H1 (cell line): ENCODE data around the gene BCAS2. TPM values are rescaled to one million over a fixed set of nuclear protein-coding genes. Genes with fewer than 3 reads are reported as not detected.

ENCODE experiments used
- CTCF ChIA-PET: fragments of 300-600 bp; sonication (Branson Sonifier 250); formaldehyde crosslinking; loops from one replicate; lab custom pipeline; 2021; ENCODE audit not compliant: partially characterized antibody; lab: Charles Lee
- POLR2A ChIA-PET: fragments of 300-600 bp; sonication (Branson Sonifier 250); formaldehyde crosslinking; loops from one replicate; lab custom pipeline; 2021; ENCODE audit warnings: inconsistent platforms; ENCODE audit not compliant: partially characterized antibody; lab: Charles Lee
- DNase-seq, 2 experiments: peaks; one replicate each; pipeline versions ENCODE4 v3.0.0 to v3.0.0-alpha.2; 2010 to 2022; ENCODE audit warnings: low spot score in 2 of 2, low read depth in 1 of 2, mixed read lengths in 1 of 2
- FAIRE-seq: peaks from 2 replicates; lab custom pipeline; 2011; peaks lifted over from hg19 to GRCh38; lab: Jason Lieb, UNC
- H2AFZ ChIP-seq: 2 replicates; pipeline ENCODE4 v1.8.1; 2012; ENCODE audit warnings: low read length, inconsistent platforms
- H2AK5ac ChIP-seq: 2 replicates; pipeline ENCODE4 v1.6.1; 2013; ENCODE audit warnings: low read depth, low read length
- H2BK120ac ChIP-seq: replicated peaks from 2 replicates; pipeline ENCODE3; 2013; ENCODE audit warnings: low read depth, low read length, inconsistent platforms
- H2BK12ac ChIP-seq: 2 replicates; pipeline ENCODE4 v1.6.1; 2013; ENCODE audit warnings: low read depth, low read length
- H2BK15ac ChIP-seq: 2 replicates; pipeline ENCODE4 v1.6.1; 2013; ENCODE audit warnings: low read length
- H2BK20ac ChIP-seq: 2 replicates; pipeline ENCODE4 v1.6.1; 2013; ENCODE audit warnings: low read length
- H2BK5ac ChIP-seq: 2 replicates; pipeline ENCODE4 v1.6.1; 2013; ENCODE audit warnings: low read depth, low read length
- H3K14ac ChIP-seq: 2 replicates; pipeline ENCODE4 v1.6.1; 2013; ENCODE audit warnings: inconsistent platforms; ENCODE audit not compliant: insufficient read length
- H3K18ac ChIP-seq: 2 replicates; pipeline ENCODE4 v1.6.1; 2013; ENCODE audit warnings: low read length; ENCODE audit errors: extremely low read depth
- H3K23ac ChIP-seq: 2 replicates; pipeline ENCODE4 v1.6.1; 2013; ENCODE audit warnings: inconsistent platforms; ENCODE audit not compliant: insufficient read length
- H3K23me2 ChIP-seq: 2 replicates; pipeline ENCODE4 v1.6.1; 2013; ENCODE audit warnings: low read depth, low read length
- H3K27ac ChIP-seq: 2 replicates; pipeline ENCODE4 v1.6.1; 2011; ENCODE audit warnings: low read depth, low read length, inconsistent platforms
- H3K27me3 ChIP-seq, 4 experiments: replicated peaks in 1 of 4; 1 replicate in 1 of 4; 2 replicates in 3 of 4; pipeline versions ENCODE4 v1.6.1 to v1.8.1; 2011 to 2013; ENCODE audit warnings: low read length in 3 of 4, mild to moderate bottlenecking in 3 of 4, inconsistent platforms in 2 of 4, mixed read lengths in 2 of 4, moderate library complexity in 1 of 4; ENCODE audit not compliant: control insufficient read depth in 3 of 4, insufficient read depth in 3 of 4; ENCODE audit errors: extremely low read depth in 1 of 4
- H3K36me3 ChIP-seq, 4 experiments: 2 replicates each; pipeline versions ENCODE4 v1.6.1 to v1.8.1; 2011 to 2013; ENCODE audit warnings: mild to moderate bottlenecking in 4 of 4, low read length in 3 of 4, moderate library complexity in 2 of 4, control low read depth in 1 of 4, inconsistent platforms in 1 of 4; ENCODE audit not compliant: insufficient read depth in 4 of 4, control insufficient read depth in 2 of 4
- H3K4ac ChIP-seq: replicated peaks from 2 replicates; pipeline ENCODE3; 2013; ENCODE audit warnings: low read length, low read depth, mixed read lengths, inconsistent platforms; ENCODE audit not compliant: insufficient read length
- H3K4me1 ChIP-seq, 4 experiments: replicated peaks in 1 of 4; 1 replicate in 1 of 4; 2 replicates in 3 of 4; pipeline versions ENCODE4 v1.6.1 to v1.8.1; 2011 to 2013; ENCODE audit warnings: low read length in 3 of 4, inconsistent platforms in 2 of 4, mixed read lengths in 1 of 4; ENCODE audit not compliant: insufficient read depth in 4 of 4, control insufficient read depth in 3 of 4
- H3K4me2 ChIP-seq, 2 experiments: 2 replicates each; pipeline versions ENCODE4 v1.6.1 to v1.8.1; 2011 to 2013; ENCODE audit warnings: low read depth in 2 of 2, low read length in 2 of 2, control low read depth in 1 of 2, inconsistent platforms in 1 of 2, mild to moderate bottlenecking in 1 of 2; ENCODE audit not compliant: insufficient read depth in 1 of 2
- H3K4me3 ChIP-seq, 4 experiments: fragments of 200-600, 300-600 bp in 1 of 4; sonication (generic), shearing (Covaris generic), sonication (Bioruptor Twin) in 1 of 4; 2 replicates each; pipeline versions ENCODE4 v1.5.1 to v1.8.1; 2011 to 2016; ENCODE audit warnings: low read length in 4 of 4, low read depth in 3 of 4, control low read depth in 2 of 4, inconsistent platforms in 2 of 4, mild to moderate bottlenecking in 2 of 4, mixed read lengths in 1 of 4, moderate library complexity in 1 of 4; ENCODE audit not compliant: insufficient read depth in 2 of 4; ENCODE audit errors: extremely low read depth in 1 of 4
- H3K56ac ChIP-seq: replicated peaks from 2 replicates; pipeline ENCODE3; 2013; ENCODE audit warnings: low read depth, mild to moderate bottlenecking, mixed read lengths, low read length, inconsistent platforms; ENCODE audit not compliant: insufficient read length
- H3K79me1 ChIP-seq: 2 replicates; pipeline ENCODE4 v1.6.1; 2013; ENCODE audit warnings: low read depth, low read length, control low read depth
- H3K79me2 ChIP-seq, 2 experiments: 2 replicates each; pipeline versions ENCODE4 v1.6.1 to v1.8.1; 2012 to 2013; ENCODE audit warnings: low read length in 2 of 2, mild to moderate bottlenecking in 2 of 2, inconsistent platforms in 1 of 2; ENCODE audit not compliant: insufficient read depth in 2 of 2, control insufficient read depth in 1 of 2
- H3K9ac ChIP-seq, 4 experiments: replicated peaks in 1 of 4; 1 replicate in 1 of 4; 2 replicates in 3 of 4; pipeline versions ENCODE4 v1.6.1 to v1.8.1; 2011 to 2013; ENCODE audit warnings: low read depth in 3 of 4, low read length in 3 of 4, control low read depth in 2 of 4, mild to moderate bottlenecking in 2 of 4, moderate library complexity in 2 of 4, inconsistent platforms in 1 of 4; ENCODE audit errors: extremely low read depth in 1 of 4
- H3K9me3 ChIP-seq, 2 experiments: 2 replicates each; pipeline versions ENCODE4 v1.6.1 to v1.8.1; 2012 to 2013; ENCODE audit warnings: mild to moderate bottlenecking in 2 of 2, moderate library complexity in 2 of 2, control low read depth in 1 of 2, inconsistent platforms in 1 of 2, low read depth in 1 of 2, low read length in 1 of 2, mixed read lengths in 1 of 2; ENCODE audit not compliant: insufficient read depth in 2 of 2
- H4K20me1 ChIP-seq, 2 experiments: replicated peaks in 1 of 2; 2 replicates each; pipeline versions ENCODE3 to v1.8.1; 2011 to 2013; ENCODE audit warnings: inconsistent platforms in 2 of 2, low read length in 2 of 2, mild to moderate bottlenecking in 1 of 2; ENCODE audit not compliant: insufficient read depth in 2 of 2, control insufficient read depth in 1 of 2
- H4K5ac ChIP-seq: 2 replicates; pipeline ENCODE4 v1.6.1; 2013; ENCODE audit warnings: low read length, low read depth, mixed read lengths, inconsistent platforms; ENCODE audit not compliant: insufficient read length
- H4K8ac ChIP-seq: 2 replicates; pipeline ENCODE4 v1.8.0; 2013; ENCODE audit warnings: mild to moderate bottlenecking, moderate library complexity, low read length, inconsistent platforms; ENCODE audit not compliant: insufficient read depth; ENCODE audit errors: extremely low read depth
- H4K91ac ChIP-seq: replicated peaks from 2 replicates; pipeline ENCODE3; 2013; ENCODE audit warnings: low read length, mixed read lengths, inconsistent platforms; ENCODE audit not compliant: insufficient read length
- CBX8 ChIP-seq: fragments of 300-800, 300-1000 bp; sonication (generic); IDR thresholded peaks from 2 replicates; pipeline ENCODE4 v1.7.1; 2016; ENCODE audit warnings: low read depth, low read length, borderline replicate concordance
- KDM1A ChIP-seq: fragments of 200-600, 300-600 bp; sonication (generic); IDR thresholded peaks from 2 replicates; pipeline ENCODE4 v1.7.1; 2016; ENCODE audit warnings: mild to moderate bottlenecking, low read length, borderline replicate concordance
- RNF2 ChIP-seq: fragments of 200-900, 300-1000 bp; sonication (generic); IDR thresholded peaks from 2 replicates; pipeline ENCODE4 v1.7.1; 2016; ENCODE audit warnings: borderline replicate concordance, low read depth, mild to moderate bottlenecking, antibody characterized with exemption, low read length; ENCODE audit not compliant: poor library complexity, severe bottlenecking; ENCODE audit errors: missing control alignments
- SP4 ChIP-seq: IDR thresholded peaks from 2 replicates; pipeline ENCODE4 v1.6.1; 2012; ENCODE audit warnings: low read length, inconsistent platforms
- WGBS, 2 experiments: shearing (Covaris generic) in 1 of 2; methylation state at CpG; one replicate each; pipeline versions ENCODE4 v1.1.6 to v1.1.7; 2013 to 2015; ENCODE audit warnings: low lambda C conversion rate in 2 of 2, mixed read lengths in 2 of 2, inconsistent platforms in 1 of 2, low coverage in 1 of 2, missing lambda C conversion rate in 1 of 2; ENCODE audit not compliant: insufficient replicate concordance in 2 of 2, insufficient coverage in 1 of 2, insufficient read length in 1 of 2; ENCODE audit errors: extremely low coverage in 1 of 2, missing lambda C conversion rate in 1 of 2; 5-methylcytosine and 5-hydroxymethylcytosine counted together
- polyA plus RNA-seq, 7 experiments: library from polyadenylated mRNA; depleted of rRNA in 3 of 7; stranded (reverse) in 5 of 7; unstranded in 2 of 7; fragments of >200 nt in 5 of 7; fragments of 200-250 nt in 2 of 7; gene quantifications; 1 replicate in 5 of 7; 2 replicates in 1 of 7; 4 replicates in 1 of 7; pipeline versions ENCODE4 v1.2.1 to v1.2.3, GENCODE V29; 2011 to 2013; ENCODE audit warnings: missing spikeins in 2 of 7, mixed read lengths in 2 of 7
- total RNA-seq: library from RNA; stranded (reverse); fragmentation: NEBNext Ultra II Directional; extraction: Animal tissue kit (Norgen Biotek cat#: 25700); gene quantifications from 2 replicates; pipeline ENCODE4 v1.2.1, GENCODE V29; 2021

Gene BCAS2
- total and polyA plus RNA-seq, 2 of the 8 experiments (the other 6 are each of a cell fraction or from before 2014, with no cell fraction given) = 18.0 to 52.2 TPM

- H2BK15ac ChIP-seq = no peak overlapping the region
- H3K36me3 ChIP-seq = no peaks in the 10 kb centered on the region
- peaks cover 0 to 2% of the 10 kb centered on the region in 2 experiments for H4K20me1 ChIP-seq
- H4K5ac ChIP-seq = no peak overlapping the region
- no peaks in the 10 kb centered on the region for H3K23me2 ChIP-seq
- H3K56ac ChIP-seq = no peak overlapping the region
- H3K9ac ChIP-seq = no peak overlapping the region
- H2BK20ac ChIP-seq = no peak overlapping the region
- TF ChIP-seq SP4 = no peak
- TF ChIP-seq RNF2 = no peak
- TF ChIP-seq KDM1A = no peak
- TF ChIP-seq CBX8 = no peak
- no peak overlapping the region for H2AK5ac ChIP-seq
- 95% methylated on average over 2 of the region's 2 CpGs; no CpG with 5 or more reads in 1 of the 2 experiments for WGBS, 2 experiments
- no peak overlapping the region for H3K4me3 ChIP-seq
- H2BK120ac ChIP-seq = no peak overlapping the region
- H3K27ac ChIP-seq = no peak overlapping the region
- no peaks in the 10 kb centered on the region for H3K27me3 ChIP-seq
- CTCF ChIA-PET = no interaction called here
- H3K14ac ChIP-seq = no peak overlapping the region
- H4K91ac ChIP-seq = no peak overlapping the region
- H3K4me1 ChIP-seq = no peaks in the 10 kb centered on the region
- POLR2A ChIA-PET = interaction anchor here (1.1 kb wide), 1 partner anchor 74 kb away, joined by 3 read pairs; no protein-coding TSS in a partner anchor
- no peak overlapping the region for H2AFZ ChIP-seq
- H3K79me1 ChIP-seq = no peaks in the 10 kb centered on the region
- no peak overlapping the region for H3K18ac ChIP-seq
- no peak overlapping the region for H3K4ac ChIP-seq
- no peak overlapping the region for H3K23ac ChIP-seq
- no peaks in the 10 kb centered on the region for H3K9me3 ChIP-seq
- FAIRE-seq = no peak
- no peak overlapping the region for H2BK12ac ChIP-seq
- no peaks in the 10 kb centered on the region for H3K79me2 ChIP-seq
- DNase-seq = no peak
- no peak overlapping the region for H3K4me2 ChIP-seq
- H4K8ac ChIP-seq = no peak overlapping the region
- H2BK5ac ChIP-seq = no peak overlapping the region
These were observed 28.4 kb upstream of the BCAS2 start for GRCh38 chr1:114609826-114610225.
